DOHH2 (cell line): Measurements from ENCODE around the gene SNAPC1.

Experiments
- EZH2phosphoT487 ChIP-seq: fragments of 200-600 bp; sonication (generic); IDR thresholded peaks from 2 replicates; pipeline ENCODE4 v1.6.1; 2017; ENCODE audit warnings: borderline replicate concordance, mild to moderate bottlenecking, antibody characterized with exemption, low read length, moderate library complexity, mixed read lengths
- TF ChIP-seq, protein P1 (sequence below): fragments of 200-600 bp; sonication (generic); IDR thresholded peaks from one replicate; pipeline ENCODE4 v1.5.1; 2014; ENCODE audit warnings: antibody characterized with exemption, mild to moderate bottlenecking, low read depth, low read length; ENCODE audit not compliant: poor library complexity, severe bottlenecking

DNA sequence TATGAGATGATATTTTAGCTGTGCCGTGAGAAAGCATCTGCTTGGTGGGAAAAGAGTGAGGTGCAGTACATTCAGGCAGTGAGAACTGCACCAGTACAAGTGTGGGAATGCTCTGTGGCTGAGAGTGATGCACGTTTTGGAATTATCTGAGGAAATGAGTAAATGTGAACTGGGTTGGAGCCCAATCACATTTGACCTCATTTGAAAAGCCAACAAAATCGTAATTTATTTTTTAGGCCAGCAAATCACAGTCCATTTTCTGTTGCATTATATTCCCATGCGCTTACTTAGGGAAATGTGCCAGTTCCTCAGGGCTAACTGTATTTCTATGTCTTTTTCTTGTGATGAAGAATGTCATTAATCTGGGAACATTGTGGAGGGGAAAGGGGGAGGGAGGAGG is 77.3 kb downstream of the SNAPC1 start:
- TF ChIP-seq, protein P1, sequence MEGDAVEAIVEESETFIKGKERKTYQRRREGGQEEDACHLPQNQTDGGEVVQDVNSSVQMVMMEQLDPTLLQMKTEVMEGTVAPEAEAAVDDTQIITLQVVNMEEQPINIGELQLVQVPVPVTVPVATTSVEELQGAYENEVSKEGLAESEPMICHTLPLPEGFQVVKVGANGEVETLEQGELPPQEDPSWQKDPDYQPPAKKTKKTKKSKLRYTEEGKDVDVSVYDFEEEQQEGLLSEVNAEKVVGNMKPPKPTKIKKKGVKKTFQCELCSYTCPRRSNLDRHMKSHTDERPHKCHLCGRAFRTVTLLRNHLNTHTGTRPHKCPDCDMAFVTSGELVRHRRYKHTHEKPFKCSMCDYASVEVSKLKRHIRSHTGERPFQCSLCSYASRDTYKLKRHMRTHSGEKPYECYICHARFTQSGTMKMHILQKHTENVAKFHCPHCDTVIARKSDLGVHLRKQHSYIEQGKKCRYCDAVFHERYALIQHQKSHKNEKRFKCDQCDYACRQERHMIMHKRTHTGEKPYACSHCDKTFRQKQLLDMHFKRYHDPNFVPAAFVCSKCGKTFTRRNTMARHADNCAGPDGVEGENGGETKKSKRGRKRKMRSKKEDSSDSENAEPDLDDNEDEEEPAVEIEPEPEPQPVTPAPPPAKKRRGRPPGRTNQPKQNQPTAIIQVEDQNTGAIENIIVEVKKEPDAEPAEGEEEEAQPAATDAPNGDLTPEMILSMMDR, result no peak
- no peak for TF ChIP-seq EZH2phosphoT487
